ENCODE measurements around the gene SPAG5. TPM values are rescaled to one million over a fixed set of nuclear protein-coding genes. Genes with fewer than 3 reads are reported as not detected.

SPAG5 gene
- total and polyA plus RNA-seq, 10 of the 15 experiments (the other 5 are each of a cell fraction or from before 2014, with no cell fraction given) = 73.5 to 171 (median 106) TPM

GRCh38 chr17:28620010-28620409, 21.2 kb upstream of the SPAG5 start:
- BruUV-seq (replicated peaks) = no TSS peak
- in situ Hi-C loops (cut with MboI) (no loop called here), intact Hi-C loops (cut with micrococcal nuclease; ENCODE audit: unreplicated experiment) (loop anchor here (5.0 kb wide), 1 partner anchor 48 kb away; the partner anchor contains the start of gene PIGS)
- RAD21 ChIA-PET (ENCODE audit: unreplicated experiment) = no interaction called here
- TF ChIP-seq ZBTB40 (IDR thresholded peaks at IDR 0.05; ENCODE audit: borderline replicate concordance) (no peak), TARDBP (IDR thresholded peaks at IDR 0.05; ENCODE audit: borderline replicate concordance) (no peak), SUZ12 (IDR thresholded peaks at IDR 0.05; ENCODE audit: unreplicated experiment) (no peak), PAX8 (IDR thresholded peaks at IDR 0.05) (no peak), YBX1 (IDR thresholded peaks at IDR 0.05) (no peak), IKZF2 (IDR thresholded peaks at IDR 0.05) (no peak), SPI1 (IDR thresholded peaks at IDR 0.05; ENCODE audit: borderline replicate concordance, insufficient read depth, low read depth, low read length) (no peak)
- no peak overlapping the region for H3K4me2 ChIP-seq (ENCODE audit: control insufficient read depth, insufficient read depth)
- CTCF ChIA-PET = interaction anchor here (4.8 kb wide), 1 partner anchor 8 kb away, joined by 20 read pairs; no protein-coding TSS in a partner anchor
- no peak overlapping the region for H2AFZ ChIP-seq (ENCODE audit: control insufficient read depth, low read depth, low read length)
- no peaks in the 10 kb centered on the region for H3K79me2 ChIP-seq (ENCODE audit: control insufficient read depth, insufficient read depth, low read length)
- H3K9ac ChIP-seq (ENCODE audit: control insufficient read depth, insufficient read depth, low read length) = no peak overlapping the region
- SMC1A ChIA-PET (ENCODE audit: uncharacterized antibody, unreplicated experiment) = interaction anchor here (0.8 to 3.5 kb wide), 4 partner anchors 8 to 221 kb away, joined by 3 to 8 read pairs (median 4); no protein-coding TSS in a partner anchor
- no peaks in the 10 kb centered on the region for H4K20me1 ChIP-seq (ENCODE audit: control insufficient read depth, insufficient read depth)
- no peak overlapping the region for H3K4me3 ChIP-seq
- no peak for ATAC-seq
- no peaks in the 10 kb centered on the region for H3K27me3 ChIP-seq (replicated peaks in 1 of 2; ENCODE audit: control insufficient read depth in 2 of 2, insufficient read depth in 2 of 2, low read length in 1 of 2)
- H3K27ac ChIP-seq (ENCODE audit: control insufficient read depth, insufficient read depth) = no peak overlapping the region
- WGBS (ENCODE audit: insufficient coverage, insufficient replicate concordance, low lambda C conversion rate, missing lambda C conversion rate) = 81% methylated on average over 2 of the region's 2 CpGs
- H3K9me3 ChIP-seq (replicated peaks; ENCODE audit: control insufficient read depth, insufficient read depth, low read length) = no peaks in the 10 kb centered on the region
- no peak for DNase-seq (ENCODE audit: low read depth, low spot score)
- FAIRE-seq = no peak
- H3K4me1 ChIP-seq (ENCODE audit: control insufficient read depth, insufficient read depth, low read length) = no peaks in the 10 kb centered on the region; the same call in none of the 2 replicates
- POLR2A ChIA-PET = interaction anchor here (0.5 to 1.4 kb wide), 4 partner anchors 49 to 179 kb away, joined by 3 to 4 read pairs (median 4); no protein-coding TSS in a partner anchor
- H3K36me3 ChIP-seq (ENCODE audit: control insufficient read depth in 2 of 2, insufficient read depth in 2 of 2, low read length in 1 of 2) = peaks cover 42 to 69% of the 10 kb centered on the region in 2 experiments

Data from GM12878 (cell line).